ENCODE data around the gene USP17L25.
"Not testable (repeated sequence)": the region's sequence is repeated elsewhere in the genome, so short reads cannot be mapped to it uniquely, and the experiment has no call there.

USP17L25 gene, protein sequence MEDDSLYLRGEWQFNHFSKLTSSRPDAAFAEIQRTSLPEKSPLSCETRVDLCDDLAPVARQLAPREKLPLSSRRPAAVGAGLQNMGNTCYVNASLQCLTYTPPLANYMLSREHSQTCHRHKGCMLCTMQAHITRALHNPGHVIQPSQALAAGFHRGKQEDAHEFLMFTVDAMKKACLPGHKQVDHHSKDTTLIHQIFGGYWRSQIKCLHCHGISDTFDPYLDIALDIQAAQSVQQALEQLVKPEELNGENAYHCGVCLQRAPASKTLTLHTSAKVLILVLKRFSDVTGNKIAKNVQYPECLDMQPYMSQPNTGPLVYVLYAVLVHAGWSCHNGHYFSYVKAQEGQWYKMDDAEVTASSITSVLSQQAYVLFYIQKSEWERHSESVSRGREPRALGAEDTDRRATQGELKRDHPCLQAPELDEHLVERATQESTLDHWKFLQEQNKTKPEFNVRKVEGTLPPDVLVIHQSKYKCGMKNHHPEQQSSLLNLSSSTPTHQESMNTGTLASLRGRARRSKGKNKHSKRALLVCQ

GRCh38 chr4:9329611-9330010 lies at the start of gene USP17L25:
Gene USP17L25, plus strand, starts transcription at chr4:9329911. Its CDS starts 0 bp downstream, at chr4:9329911.
- DNase-seq; in situ Hi-C loops (cut with MboI; ENCODE audit: low pct_unique_long_range_greater_than_20kb, low sequenced_read_pairs): not testable (repeated sequence)

DNA sequence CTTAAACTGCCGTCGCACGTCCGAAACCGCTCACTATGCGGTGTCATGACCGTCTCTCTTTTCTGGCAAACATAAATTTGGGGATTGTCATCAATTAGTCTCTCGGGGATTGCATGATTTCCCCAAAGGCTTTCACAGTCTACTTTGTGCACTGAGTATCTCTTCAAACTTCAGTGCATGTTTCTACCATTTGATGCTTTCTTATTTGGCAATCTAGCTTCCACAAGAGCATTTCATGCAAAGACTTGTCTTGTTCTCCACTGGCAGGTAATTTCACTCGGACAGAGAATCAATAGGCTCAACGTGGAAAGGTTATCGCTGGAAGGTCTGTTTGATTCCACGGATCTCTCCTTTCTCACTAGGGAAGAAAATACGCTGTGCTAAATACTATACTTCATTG lies 5.5 kb upstream of the USP17L25 start:
- in situ Hi-C loops (cut with MboI; ENCODE audit: low pct_unique_long_range_greater_than_20kb, low sequenced_read_pairs); DNase-seq: not testable (repeated sequence)

GRCh38 chr4:9324865-9325264 lies 4.8 kb upstream of the USP17L25 start, which contains the start of gene USP17L24:
Gene USP17L24, plus strand, starts transcription at chr4:9325165. Its CDS starts 0 bp downstream, at chr4:9325165.
- DNase-seq; in situ Hi-C loops (cut with MboI; ENCODE audit: low pct_unique_long_range_greater_than_20kb, low sequenced_read_pairs): not testable (repeated sequence)

DNA sequence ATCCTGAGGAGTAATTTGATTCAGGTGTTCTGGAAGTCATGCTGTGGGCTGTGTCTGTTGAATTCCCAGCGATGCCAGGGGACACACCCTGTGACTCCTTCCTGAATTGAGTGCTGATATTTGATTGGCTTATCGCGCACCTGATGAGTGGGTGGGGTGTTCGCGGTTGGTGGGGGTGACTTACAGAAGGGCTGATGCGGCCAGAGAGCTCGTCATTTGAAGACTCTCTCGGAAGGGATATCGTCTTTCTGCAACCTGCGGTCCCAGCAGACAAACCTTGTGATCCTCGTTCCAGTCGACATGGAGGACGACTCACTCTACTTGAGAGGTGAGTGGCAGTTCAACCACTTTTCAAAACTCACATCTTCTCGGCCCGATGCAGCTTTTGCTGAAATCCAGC lies 4.6 kb downstream of the USP17L25 start, which contains the start of gene USP17L26:
Gene USP17L26 (plus strand): TSS at position 301 of the 400 bp plus-strand sequence. CDS start 0 bp downstream, at position 301.
- in situ Hi-C loops (cut with MboI; ENCODE audit: low pct_unique_long_range_greater_than_20kb, low sequenced_read_pairs); DNase-seq: not testable (repeated sequence)

DNA sequence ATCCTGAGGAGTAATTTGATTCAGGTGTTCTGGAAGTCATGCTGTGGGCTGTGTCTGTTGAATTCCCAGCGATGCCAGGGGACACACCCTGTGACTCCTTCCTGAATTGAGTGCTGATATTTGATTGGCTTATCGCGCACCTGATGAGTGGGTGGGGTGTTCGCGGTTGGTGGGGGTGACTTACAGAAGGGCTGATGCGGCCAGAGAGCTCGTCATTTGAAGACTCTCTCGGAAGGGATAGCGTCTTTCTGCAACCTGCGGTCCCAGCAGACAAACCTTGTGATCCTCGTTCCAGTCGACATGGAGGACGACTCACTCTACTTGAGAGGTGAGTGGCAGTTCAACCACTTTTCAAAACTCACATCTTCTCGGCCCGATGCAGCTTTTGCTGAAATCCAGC lies 9.4 kb downstream of the USP17L25 start, which contains the start of gene USP17L5:
Gene USP17L5 (plus strand): TSS at position 301 of the 400 bp plus-strand sequence. CDS start 0 bp downstream, at position 301.
- DNase-seq; in situ Hi-C loops (cut with MboI; ENCODE audit: low pct_unique_long_range_greater_than_20kb, low sequenced_read_pairs): not testable (repeated sequence)

DNA sequence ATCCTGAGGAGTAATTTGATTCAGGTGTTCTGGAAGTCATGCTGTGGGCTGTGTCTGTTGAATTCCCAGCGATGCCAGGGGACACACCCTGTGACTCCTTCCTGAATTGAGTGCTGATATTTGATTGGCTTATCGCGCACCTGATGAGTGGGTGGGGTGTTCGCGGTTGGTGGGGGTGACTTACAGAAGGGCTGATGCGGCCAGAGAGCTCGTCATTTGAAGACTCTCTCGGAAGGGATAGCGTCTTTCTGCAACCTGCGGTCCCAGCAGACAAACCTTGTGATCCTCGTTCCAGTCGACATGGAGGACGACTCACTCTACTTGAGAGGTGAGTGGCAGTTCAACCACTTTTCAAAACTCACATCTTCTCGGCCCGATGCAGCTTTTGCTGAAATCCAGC lies 14.1 kb downstream of the USP17L25 start, which contains the start of gene USP17L27:
Gene USP17L27 (plus strand): TSS at position 301 of the 400 bp plus-strand sequence. CDS start 0 bp downstream, at position 301.
- in situ Hi-C loops (cut with MboI; ENCODE audit: low pct_unique_long_range_greater_than_20kb, low sequenced_read_pairs); DNase-seq: not testable (repeated sequence)

DNA sequence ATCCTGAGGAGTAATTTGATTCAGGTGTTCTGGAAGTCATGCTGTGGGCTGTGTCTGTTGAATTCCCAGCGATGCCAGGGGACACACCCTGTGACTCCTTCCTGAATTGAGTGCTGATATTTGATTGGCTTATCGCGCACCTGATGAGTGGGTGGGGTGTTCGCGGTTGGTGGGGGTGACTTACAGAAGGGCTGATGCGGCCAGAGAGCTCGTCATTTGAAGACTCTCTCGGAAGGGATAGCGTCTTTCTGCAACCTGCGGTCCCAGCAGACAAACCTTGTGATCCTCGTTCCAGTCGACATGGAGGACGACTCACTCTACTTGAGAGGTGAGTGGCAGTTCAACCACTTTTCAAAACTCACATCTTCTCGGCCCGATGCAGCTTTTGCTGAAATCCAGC lies 18.9 kb downstream of the USP17L25 start, which contains the start of gene USP17L28:
Gene USP17L28 (plus strand): TSS at position 301 of the 400 bp plus-strand sequence. CDS start 0 bp downstream, at position 301.
- in situ Hi-C loops (cut with MboI; ENCODE audit: low pct_unique_long_range_greater_than_20kb, low sequenced_read_pairs); DNase-seq: not testable (repeated sequence)

DNA sequence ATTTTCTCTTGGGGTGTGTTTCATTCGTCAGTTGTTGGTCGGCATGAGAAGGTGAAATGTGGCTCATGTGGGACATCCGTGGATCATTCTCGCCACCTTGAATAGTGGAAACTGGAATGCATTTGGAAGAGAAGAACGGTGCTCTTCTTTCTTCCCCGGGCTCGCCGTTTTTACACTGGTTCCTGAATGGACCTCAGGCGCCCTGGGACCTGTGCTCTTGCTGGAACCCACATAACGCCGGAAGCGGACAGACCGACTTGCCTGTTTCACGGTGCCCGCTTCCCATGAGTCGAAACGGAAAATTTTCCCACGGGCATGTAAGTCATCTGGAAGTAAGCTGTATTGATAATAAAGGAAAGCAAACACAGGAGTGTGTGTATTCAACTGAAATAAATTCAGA lies 21.2 kb downstream of the USP17L25 start:
- in situ Hi-C loops (cut with MboI; ENCODE audit: low pct_unique_long_range_greater_than_20kb, low sequenced_read_pairs); DNase-seq: not testable (repeated sequence)

GRCh38 chr4:9353338-9353737 lies 23.6 kb downstream of the USP17L25 start, which contains the start of gene USP17L29:
Gene USP17L29, plus strand, starts transcription at chr4:9353638. Its CDS starts 0 bp downstream, at chr4:9353638.
- DNase-seq; in situ Hi-C loops (cut with MboI; ENCODE audit: low pct_unique_long_range_greater_than_20kb, low sequenced_read_pairs): not testable (repeated sequence)

DNA sequence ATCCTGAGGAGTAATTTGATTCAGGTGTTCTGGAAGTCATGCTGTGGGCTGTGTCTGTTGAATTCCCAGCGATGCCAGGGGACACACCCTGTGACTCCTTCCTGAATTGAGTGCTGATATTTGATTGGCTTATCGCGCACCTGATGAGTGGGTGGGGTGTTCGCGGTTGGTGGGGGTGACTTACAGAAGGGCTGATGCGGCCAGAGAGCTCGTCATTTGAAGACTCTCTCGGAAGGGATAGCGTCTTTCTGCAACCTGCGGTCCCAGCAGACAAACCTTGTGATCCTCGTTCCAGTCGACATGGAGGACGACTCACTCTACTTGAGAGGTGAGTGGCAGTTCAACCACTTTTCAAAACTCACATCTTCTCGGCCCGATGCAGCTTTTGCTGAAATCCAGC lies 33.1 kb downstream of the USP17L25 start, which contains the start of gene USP17L30:
Gene USP17L30 (plus strand): TSS at position 301 of the 400 bp plus-strand sequence. CDS start 0 bp downstream, at position 301.
- DNase-seq; in situ Hi-C loops (cut with MboI; ENCODE audit: low pct_unique_long_range_greater_than_20kb, low sequenced_read_pairs): not testable (repeated sequence)

GRCh38 chr4:9379881-9380280 lies 50.2 kb downstream of the USP17L25 start:
- DNase-seq; in situ Hi-C loops (cut with MboI; ENCODE audit: low pct_unique_long_range_greater_than_20kb, low sequenced_read_pairs): not testable (repeated sequence)
